HEK293 (cell line): ENCODE results near the gene INPP4B.

Experiments
- PRDM1 ChIP-seq: fragments of 450-650 bp; formaldehyde crosslinking; IDR thresholded peaks from 2 replicates; pipeline ENCODE4; 2016; ENCODE audit warnings: missing biosample characterization, missing genetic modification characterization
- ZNF585B ChIP-seq: fragments of 450-650 bp; formaldehyde crosslinking; IDR thresholded peaks from 2 replicates; pipeline ENCODE4 v1.5.1; 2016; ENCODE audit warnings: missing biosample characterization, missing genetic modification characterization

GRCh38 chr4:142416711-142417275 is 429.3 kb downstream of the INPP4B start:
- TF ChIP-seq PRDM1 (tag by site-specific recombination) (no peak), ZNF585B (tag by site-specific recombination) (no peak)
